NCI-H1436 treated with DMSO at 0.1 percent for 48 hours (cell line): ENCODE data around the gene MUC13.

Experiments used
- DNase-seq: peaks from one replicate; lab custom pipeline; 2025; lab: John Stamatoyannopoulos, UW

Gene MUC13

DNA sequence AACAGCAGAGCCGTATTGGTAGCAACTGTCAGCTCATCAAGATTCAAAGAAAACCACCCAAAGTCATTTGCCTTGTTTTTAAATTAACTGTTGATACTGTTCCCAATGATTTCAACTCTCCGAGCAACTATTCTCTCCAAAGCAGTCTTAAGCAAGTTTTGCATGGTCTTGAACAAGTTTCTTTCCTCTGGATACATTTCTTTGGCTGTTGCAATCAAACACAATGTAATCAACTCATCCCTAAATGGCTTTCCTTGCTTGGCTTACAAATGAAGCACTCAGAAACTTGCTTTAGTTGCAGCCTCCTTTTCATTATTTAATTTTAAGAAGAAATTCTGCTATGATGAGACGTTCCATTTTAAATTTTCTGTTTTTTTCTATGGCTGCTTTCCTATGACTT, 15.5 kb upstream of the MUC13 start:
- DNase-seq: no peak

DNA sequence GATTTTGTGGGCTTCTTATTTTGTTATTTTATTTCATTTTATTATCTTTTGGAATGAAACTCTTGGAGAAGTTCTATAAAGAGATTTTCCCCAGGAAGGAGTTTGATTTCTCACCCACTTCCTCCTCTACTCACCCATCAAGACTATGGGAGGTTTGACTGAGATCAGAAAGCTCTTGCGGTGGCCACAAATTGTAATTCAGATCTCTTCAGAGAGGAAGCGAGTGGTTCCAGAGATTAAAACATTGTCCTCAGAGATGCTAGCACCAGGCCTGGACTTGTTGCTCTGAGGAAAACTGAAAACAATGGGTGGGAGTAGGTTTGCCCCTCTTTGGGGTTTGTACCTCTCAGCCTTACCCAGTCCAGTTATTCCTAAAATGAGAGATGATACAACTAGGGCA, 8.1 kb upstream of the MUC13 start:
- DNase-seq: no peak

GRCh38 chr3:124941771-124942170, 7.2 kb upstream of the MUC13 start:
- DNase-seq: no peak

GRCh38 chr3:124939661-124940060, 5.1 kb upstream of the MUC13 start:
- DNase-seq: no peak

DNA sequence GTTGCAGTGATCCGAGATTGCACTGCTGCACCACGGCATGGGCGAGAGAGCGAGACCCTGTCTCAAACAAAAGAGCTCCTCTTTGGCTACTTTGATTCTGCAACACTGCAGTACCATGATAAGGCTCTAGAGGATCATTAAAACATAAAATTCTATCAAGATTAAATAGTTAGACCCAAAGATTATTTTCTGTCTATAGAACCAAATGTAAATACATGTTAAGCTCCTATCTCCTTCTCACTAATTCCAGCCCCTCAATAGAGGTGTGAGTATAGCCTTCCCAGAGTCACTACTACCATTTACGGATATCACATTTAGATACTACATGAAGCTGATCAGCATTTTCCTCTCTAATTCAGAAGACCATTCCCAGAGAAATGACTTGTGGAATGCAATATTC, 4.3 kb upstream of the MUC13 start:
- no peak for DNase-seq

DNA sequence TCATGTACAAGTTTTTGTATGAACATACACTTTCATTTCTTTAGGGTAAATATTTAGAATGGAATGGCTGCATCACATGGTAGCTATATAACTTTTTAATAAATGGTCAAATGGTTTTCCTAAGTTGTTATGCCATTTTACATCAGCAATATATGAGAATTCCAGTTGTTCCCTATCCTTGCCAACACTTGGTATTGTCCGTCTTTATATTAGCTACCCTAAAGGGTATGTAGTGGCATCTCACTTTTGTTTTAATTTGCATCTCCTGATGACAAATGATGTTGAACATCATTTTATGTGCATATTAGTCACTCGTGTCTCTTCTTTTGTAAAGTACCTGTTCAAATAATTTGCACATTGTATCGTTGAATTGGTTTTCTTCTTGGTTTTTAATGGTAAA, 2.5 kb upstream of the MUC13 start:
- DNase-seq: no peak

- DNase-seq: no peak
Measured at GRCh38 chr3:124935794-124936542, 1.4 kb upstream of the MUC13 start.

DNA sequence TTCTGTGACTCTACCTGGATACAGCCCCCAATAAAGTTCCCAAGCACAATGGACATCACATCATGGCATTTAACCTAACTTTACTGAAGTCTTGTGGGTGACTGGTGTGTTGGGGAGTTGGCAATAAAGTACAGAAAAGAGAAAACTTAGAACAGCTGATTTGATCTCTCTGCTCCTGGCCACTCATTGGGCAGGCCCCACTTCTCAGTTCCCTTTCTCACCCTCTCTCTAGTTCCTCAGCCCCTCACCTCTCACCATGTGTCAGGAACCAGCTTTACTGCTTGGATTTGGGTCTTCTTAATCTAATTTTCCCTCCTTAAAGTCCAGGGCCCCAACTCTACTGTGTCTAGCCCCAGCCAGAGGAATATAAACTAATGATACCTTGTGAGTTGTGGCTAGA, 713 bp upstream of the MUC13 start:
- DNase-seq: no peak

- DNase-seq: no peak
Measured at GRCh38 chr3:124928333-124929202, 6.0 kb downstream of the MUC13 start.

GRCh38 chr3:124927574-124928045, 6.9 kb downstream of the MUC13 start:
- DNase-seq: no peak

DNA sequence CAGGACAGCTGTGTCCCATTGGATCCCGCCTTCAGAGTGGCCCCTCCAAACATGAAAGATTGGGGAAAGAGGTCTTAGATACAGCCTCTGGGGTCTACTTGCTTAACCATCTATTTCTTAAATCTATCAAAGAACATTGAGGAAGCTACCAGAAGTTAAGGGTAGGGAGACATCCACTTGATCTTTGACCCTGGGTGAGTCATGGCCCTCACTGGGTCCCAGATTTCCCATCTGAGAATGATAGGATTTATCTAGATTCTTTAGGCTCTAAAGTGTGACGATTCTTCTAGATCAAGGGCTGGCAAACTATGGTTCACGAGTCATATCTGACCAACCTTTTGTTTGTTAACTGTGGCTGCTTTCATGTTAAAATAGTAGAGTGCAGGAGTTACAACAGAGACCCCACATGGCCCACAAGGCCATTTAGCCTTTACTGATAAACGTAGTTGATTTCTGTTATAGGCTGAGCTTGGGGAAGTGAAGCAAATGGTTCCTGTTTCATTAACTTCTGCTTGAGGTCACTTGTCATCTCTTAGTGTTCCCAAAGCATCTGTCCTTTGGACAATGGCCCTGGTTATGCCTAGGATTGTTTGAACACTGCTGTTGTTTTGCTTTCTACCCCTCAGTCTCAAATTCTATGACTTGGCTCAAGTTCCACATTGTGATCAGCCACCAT, 8.0 kb downstream of the MUC13 start:
- DNase-seq: no peak

DNA sequence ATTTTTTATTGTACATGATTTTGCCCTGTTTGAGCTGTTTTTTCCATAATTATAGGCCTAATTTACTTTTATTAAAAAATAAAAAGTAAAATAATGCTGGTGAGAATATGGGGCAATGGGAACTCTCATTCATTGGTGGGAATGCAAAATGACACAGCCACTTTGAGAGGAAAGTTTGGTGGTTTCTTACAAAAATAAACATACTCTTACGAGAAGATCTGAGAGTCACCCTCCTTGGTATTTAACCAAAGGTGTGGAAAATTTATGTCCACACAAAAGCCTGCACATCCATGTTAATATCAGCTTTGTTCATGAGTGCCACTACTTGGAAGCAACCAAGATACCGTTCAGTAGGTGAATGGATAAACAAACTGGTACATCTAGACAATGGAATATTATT, 9.8 kb downstream of the MUC13 start:
- DNase-seq: no peak

GRCh38 chr3:124923833-124924232, 10.7 kb downstream of the MUC13 start:
- DNase-seq: no peak

- no peak for DNase-seq
Measured at GRCh38 chr3:124920718-124921117, 13.8 kb downstream of the MUC13 start.

DNA sequence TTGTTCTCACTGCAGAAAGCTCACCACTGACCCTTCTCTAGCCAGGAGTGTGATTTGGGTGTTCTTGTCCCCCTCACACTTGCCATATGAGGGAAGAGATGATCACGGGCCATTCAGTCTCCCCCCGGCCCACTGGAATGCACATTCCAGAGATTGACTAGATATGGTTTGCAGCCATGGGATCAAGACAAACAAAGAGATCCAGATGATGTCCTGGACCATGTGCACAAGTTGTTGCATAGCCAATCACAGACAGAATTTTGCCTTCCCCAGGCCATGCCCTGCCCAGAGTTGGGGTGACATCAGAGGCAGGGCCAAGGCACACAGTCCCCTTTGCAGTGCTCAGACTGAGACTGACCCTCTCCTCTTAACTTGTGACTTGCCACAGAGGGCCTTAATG, 14.8 kb downstream of the MUC13 start:
- no peak for DNase-seq

GRCh38 chr3:124918524-124918923, 16.0 kb downstream of the MUC13 start:
- no peak for DNase-seq

DNA sequence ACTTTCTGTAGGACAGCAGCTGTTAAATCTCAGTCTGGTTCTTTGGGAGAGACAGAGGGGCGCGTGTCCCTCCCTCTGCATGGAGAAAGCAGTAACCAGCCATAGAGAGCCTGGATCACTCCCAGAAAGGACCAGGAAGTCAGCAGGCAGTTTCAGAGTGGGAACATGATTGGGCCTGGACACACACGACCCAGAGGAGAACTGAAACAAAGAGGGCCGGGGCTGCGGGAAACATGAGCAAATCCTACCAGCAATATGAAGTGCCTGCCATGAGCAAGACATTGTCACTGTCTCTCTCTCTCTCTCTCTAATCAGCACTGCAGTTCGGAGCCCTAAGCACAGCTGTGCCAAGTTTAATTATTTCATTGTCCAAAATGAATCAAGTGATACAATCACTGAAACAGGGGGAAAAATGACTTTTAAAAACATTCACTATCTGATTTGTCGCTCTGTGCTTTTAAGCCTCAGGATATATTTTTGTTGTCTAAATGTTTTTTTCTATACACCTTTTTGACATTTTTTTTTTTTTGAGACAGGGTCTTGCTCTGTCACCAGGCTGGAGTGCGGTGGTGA, 17.6 kb downstream of the MUC13 start:
- DNase-seq: no peak

- DNase-seq: no peak
Measured at GRCh38 chr3:124915254-124915653, 19.3 kb downstream of the MUC13 start.

DNA sequence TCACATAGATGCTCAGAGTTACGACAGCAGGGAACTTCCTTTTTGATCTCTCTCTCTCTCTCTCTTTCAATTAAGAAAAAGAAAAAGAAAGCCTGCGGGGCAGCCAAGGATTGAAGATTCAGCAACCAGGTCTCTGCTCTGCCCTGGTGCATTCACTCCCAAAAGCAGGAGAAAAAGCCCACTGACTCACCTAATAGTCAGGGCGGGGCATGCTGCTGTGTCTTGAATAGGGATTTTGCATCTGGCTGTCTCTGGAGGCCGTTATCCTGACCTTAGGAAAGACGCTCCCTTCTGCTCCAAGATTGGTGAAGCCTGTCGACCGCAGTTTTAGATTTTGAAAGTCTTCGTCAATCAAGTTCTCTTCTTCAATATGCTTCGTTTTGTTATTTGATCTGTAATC, 26.6 kb downstream of the MUC13 start:
- DNase-seq: no peak

GRCh38 chr3:124904835-124905492, 29.6 kb downstream of the MUC13 start:
- no peak for DNase-seq

GRCh38 chr3:124903896-124904834, 30.4 kb downstream of the MUC13 start:
- no peak for DNase-seq
